GM18870 (cell line): Measurements from ENCODE around the gene EFCC1.

ENCODE experiments used
- ATAC-seq: cut with Tn5 transposase; IDR thresholded peaks from one replicate; pipeline ENCODE4 v1.9.1; 2021; ENCODE audit warnings: moderate library complexity; ENCODE audit not compliant: unreplicated experiment

EFCC1 gene

GRCh38 chr3:129001101-129001805 is at the start of gene EFCC1:
TSS of gene EFCC1 (plus strand) at chr3:129001304. CDS start at chr3:129001629, 325 bp downstream.
- no peak for ATAC-seq

- no peak for ATAC-seq
Measured at GRCh38 chr3:128956440-128956839, 44.7 kb upstream of the EFCC1 start.

GRCh38 chr3:128965280-128965679 is 35.8 kb upstream of the EFCC1 start:
- ATAC-seq, result no peak

- no peak for ATAC-seq
Measured at GRCh38 chr3:128965818-128966217, 35.3 kb upstream of the EFCC1 start.

- ATAC-seq, result no peak
Measured at GRCh38 chr3:128967748-128968355, 33.3 kb upstream of the EFCC1 start.

- no peak for ATAC-seq
Measured at GRCh38 chr3:128969993-128970739, 30.9 kb upstream of the EFCC1 start.

GRCh38 chr3:128970740-128971047 is 30.4 kb upstream of the EFCC1 start:
- ATAC-seq, result no peak

- ATAC-seq, result no peak
Measured at GRCh38 chr3:128971421-128972100, 29.5 kb upstream of the EFCC1 start.

GRCh38 chr3:128973988-128974564 is 27.0 kb upstream of the EFCC1 start:
- ATAC-seq, result no peak

GRCh38 chr3:128975276-128975675 is 25.8 kb upstream of the EFCC1 start:
- ATAC-seq, result no peak

- no peak for ATAC-seq
Measured at GRCh38 chr3:128983293-128984069, 17.6 kb upstream of the EFCC1 start.

- no peak for ATAC-seq
Measured at GRCh38 chr3:128984596-128984995, 16.5 kb upstream of the EFCC1 start.

- no peak for ATAC-seq
Measured at GRCh38 chr3:128987302-128988100, 13.6 kb upstream of the EFCC1 start.

- no peak for ATAC-seq
Measured at GRCh38 chr3:128988286-128988685, 12.8 kb upstream of the EFCC1 start.

- no peak for ATAC-seq
Measured at GRCh38 chr3:128991355-128991895, 9.7 kb upstream of the EFCC1 start.

- no peak for ATAC-seq
Measured at GRCh38 chr3:128992926-128993460, 8.1 kb upstream of the EFCC1 start.

GRCh38 chr3:128993461-128994172 is 7.5 kb upstream of the EFCC1 start, which contains the start of gene CFAP92:
TSS of gene CFAP92 (minus strand) at chr3:128994076. CDS start at chr3:128993304, 772 bp downstream.
- no peak for ATAC-seq

- no peak for ATAC-seq
Measured at GRCh38 chr3:128994173-128994512, 7.0 kb upstream of the EFCC1 start.
